ENCODE measurements around the gene TMEM120B.
"Not testable (repeated sequence)": the region's sequence is repeated elsewhere in the genome, so short reads cannot be mapped to it uniquely, and the experiment has no call there.

TMEM120B gene

DNA sequence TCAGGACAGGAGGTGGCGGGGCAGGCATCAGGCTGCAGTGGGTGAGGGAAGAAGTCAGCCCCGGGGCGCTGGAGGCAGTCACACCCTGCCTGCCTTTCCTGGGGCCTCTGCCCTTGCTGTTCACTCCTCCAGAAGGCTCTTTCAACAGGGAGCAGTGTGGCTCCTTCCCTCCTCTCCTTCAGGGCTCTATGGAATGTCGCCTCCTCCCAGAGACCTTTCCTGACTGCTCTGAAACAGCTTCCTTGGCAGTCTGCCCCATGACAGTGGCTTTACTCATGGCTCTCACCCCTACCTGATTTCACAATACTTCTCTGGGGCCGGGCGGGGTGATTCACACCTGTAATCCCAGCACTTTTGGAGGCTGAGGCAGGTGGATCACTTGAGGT, 73.9 kb downstream of the TMEM120B start:
- Mint-ChIP-seq H3K4me1 (peaks cover 90% of the 10 kb centered on the region), H3K27me3 (no peaks in the 10 kb centered on the region), H3K9me3 (no peaks in the 10 kb centered on the region), H3K36me3 (ENCODE audit: insufficient read depth) (peaks cover 58% of the 10 kb centered on the region), H3K27ac (ENCODE audit: low read depth) (peak overlapping the region; percentile 99), H3K4me3 (peak overlapping the region; percentile 91)
- ATAC-seq (replicated peaks; ENCODE audit: extremely low read depth, poor library complexity, severe bottlenecking) (peak; percentile 15), DNase-seq (ENCODE audit: low spot score in 2 of 2) (peak in 1 of 2 donors; percentile 58)

DNA sequence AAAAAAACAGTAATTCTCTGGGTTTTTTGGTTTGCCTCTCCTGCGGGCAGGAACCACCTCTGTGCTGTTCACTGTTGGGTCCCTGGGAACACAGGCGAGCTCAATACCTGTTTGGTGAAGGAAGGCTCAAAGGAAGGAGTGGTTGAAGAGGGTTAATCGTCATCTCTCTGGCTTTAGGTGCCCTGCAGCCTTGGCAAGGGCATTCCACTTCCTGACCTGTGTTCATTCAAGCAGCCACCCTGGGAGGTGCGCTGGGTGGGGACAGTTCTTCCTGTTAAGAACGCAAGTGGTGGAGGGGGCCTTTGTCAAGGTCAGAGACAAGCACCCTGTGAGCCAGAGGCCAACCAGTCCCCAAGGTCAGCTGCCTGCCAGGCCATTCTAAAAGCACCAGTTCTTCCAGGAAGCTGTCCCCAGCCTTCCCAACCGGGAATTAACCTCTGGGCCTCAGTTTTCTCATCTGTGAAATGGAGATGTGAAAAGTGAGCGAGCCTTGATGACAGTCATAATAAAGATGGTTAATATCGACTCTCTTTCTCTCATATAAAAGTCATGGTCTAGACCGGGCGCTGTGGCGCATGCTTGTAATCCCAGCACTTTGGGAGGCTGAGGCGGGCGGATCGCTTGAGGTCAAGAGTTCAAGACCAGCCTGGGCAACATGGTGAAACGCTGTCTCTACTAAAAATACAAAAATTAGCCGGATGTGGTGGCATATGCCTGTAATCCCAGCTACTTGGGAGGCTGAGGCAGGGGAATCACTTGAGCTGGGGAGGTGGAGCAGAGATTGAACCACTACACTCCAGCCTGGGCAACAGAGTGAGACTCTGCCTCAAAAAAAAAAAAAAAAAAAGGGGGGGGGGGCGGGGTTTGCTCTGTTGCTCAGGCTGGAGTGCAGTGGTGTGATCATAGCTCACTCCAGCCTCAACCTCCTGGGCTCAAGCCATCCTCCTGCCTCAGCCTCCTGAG, 74.8 kb downstream of the TMEM120B start:
- ATAC-seq (replicated peaks; ENCODE audit: extremely low read depth, poor library complexity, severe bottlenecking) (peak; percentile 6), DNase-seq (ENCODE audit: low spot score in 2 of 2) (peak in 1 of 2 donors; percentile 49)
- no peaks in the 10 kb centered on the region for H3K27me3 Mint-ChIP-seq
- no peaks in the 10 kb centered on the region for H3K9me3 Mint-ChIP-seq
- peaks cover 59% of the 10 kb centered on the region for H3K36me3 Mint-ChIP-seq (ENCODE audit: insufficient read depth)
- H3K4me1 Mint-ChIP-seq = peaks cover 89% of the 10 kb centered on the region
- H3K27ac Mint-ChIP-seq (ENCODE audit: low read depth) = peak overlapping the region; percentile 99
- peak overlapping the region; percentile 91 for H3K4me3 Mint-ChIP-seq

DNA sequence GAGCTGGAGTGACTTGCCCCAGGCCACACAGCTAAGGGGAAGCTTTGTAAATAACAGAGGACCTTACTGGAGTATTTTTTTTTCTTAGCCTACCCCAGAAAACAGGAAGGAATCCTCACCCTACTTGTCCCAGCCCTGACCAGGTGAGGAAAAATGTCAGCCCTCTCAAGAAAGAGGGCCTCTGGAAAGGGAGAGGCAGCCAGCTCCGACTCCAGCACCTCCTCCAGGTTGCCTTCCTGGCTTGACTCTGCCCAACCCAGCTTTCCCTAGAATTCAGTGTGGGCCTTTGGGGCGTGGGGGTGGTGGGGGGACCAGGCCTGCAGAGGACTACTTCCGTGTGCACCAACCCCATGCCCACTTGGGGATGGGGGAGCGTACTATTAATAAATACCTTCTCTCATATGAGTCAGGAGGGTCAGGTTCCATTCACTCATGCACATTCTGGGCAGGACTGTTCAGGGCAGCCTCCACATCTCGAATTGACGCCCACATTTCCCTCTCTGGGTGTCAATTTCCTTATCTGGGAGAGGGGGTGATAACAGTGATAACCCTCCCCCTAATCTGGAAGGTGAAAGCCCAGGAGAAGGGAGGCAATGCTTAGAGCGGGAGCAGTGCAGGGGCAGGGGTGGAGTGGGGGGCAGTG, 75.7 kb downstream of the TMEM120B start:
- DNase-seq (ENCODE audit: low spot score in 2 of 2) = no peak
- H3K27me3 Mint-ChIP-seq = no peaks in the 10 kb centered on the region
- peaks cover 82% of the 10 kb centered on the region for H3K4me1 Mint-ChIP-seq
- ATAC-seq (replicated peaks; ENCODE audit: extremely low read depth, poor library complexity, severe bottlenecking) = no peak
- H3K9me3 Mint-ChIP-seq = no peaks in the 10 kb centered on the region
- peak overlapping the region; percentile 91 for H3K4me3 Mint-ChIP-seq
- H3K27ac Mint-ChIP-seq (ENCODE audit: low read depth) = peak overlapping the region; percentile 99
- H3K36me3 Mint-ChIP-seq (ENCODE audit: insufficient read depth) = peaks cover 56% of the 10 kb centered on the region

DNA sequence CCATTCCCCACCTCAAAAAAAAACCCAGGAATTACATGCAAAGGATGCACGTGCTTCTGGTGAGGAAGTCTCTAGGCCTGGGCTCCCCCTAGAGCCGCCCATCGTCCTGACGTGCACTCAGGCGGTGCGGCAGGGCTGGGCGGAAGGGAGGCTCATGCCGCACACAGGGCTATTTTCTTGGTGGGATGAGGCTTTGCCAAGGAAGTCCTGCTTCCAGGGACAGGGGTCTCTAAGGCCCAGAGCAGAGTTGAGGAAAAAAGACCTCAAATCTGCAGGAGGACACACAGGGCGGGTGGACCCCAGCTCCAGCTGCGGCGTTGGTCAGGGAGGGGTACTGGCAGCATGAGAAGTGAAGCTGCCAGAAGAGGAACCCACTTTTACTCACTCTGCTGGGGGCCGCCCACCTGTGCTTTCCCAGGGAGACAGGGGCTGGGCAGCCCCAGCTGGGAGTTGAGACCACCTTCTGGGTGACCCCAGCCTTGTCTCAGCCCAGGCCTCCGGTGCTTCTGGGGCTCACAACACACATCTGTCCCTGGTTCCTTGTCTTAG, 76.8 kb downstream of the TMEM120B start:
- no peaks in the 10 kb centered on the region for H3K27me3 Mint-ChIP-seq
- no peak for DNase-seq (ENCODE audit: low spot score in 2 of 2)
- ATAC-seq (replicated peaks; ENCODE audit: extremely low read depth, poor library complexity, severe bottlenecking) = peak; percentile 28
- peak overlapping the region; percentile 99 for H3K27ac Mint-ChIP-seq (ENCODE audit: low read depth)
- peak overlapping the region; percentile 91 for H3K4me3 Mint-ChIP-seq
- H3K9me3 Mint-ChIP-seq = no peaks in the 10 kb centered on the region
- H3K36me3 Mint-ChIP-seq (ENCODE audit: insufficient read depth) = peaks cover 56% of the 10 kb centered on the region
- peaks cover 79% of the 10 kb centered on the region for H3K4me1 Mint-ChIP-seq

DNA sequence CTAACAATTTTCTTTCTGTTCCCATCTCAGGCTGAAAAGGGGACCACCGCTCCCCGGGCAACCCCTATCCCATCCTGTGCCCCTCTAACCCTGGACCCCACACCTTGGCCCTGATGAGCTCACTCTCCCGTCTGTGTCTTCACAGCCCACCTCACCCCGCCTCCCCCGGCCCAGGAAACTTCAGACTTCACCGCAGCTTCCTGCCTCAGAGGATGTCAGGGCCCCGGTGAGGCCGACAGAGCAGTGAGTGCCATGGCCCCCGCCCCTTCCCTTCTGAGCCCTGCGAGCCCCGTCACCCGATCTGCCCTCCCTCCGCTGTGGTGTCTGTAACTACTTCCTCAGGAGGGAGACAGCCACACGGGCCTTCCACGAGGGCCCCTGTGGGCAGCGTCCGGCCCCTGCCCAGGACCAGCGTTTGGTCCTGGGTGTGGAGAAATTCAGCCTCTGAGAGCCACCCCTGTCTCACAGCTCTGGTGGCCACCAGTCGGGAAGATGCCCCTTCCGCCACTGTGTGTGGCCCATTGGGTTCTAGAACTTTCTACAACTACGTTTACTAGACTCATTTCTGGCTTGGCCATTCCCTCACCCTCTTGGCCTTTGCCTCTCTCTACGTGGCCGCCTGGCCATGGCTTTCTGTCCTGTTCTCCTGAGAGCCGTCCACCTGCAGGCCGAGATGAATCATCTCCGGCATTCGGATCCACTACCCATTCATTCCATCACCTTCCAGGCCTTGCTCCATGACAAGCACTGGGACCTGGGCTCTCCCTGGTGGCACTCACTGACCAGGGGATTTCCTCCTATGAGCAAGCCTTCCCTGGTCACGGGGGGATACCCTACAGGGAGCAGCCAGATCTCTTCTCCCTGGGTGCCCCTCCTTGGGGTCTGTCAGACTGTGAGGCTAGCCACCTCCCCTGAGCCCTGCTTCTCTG, 77.5 kb downstream of the TMEM120B start:
- H3K27me3 Mint-ChIP-seq = no peaks in the 10 kb centered on the region
- ATAC-seq (replicated peaks; ENCODE audit: extremely low read depth, poor library complexity, severe bottlenecking) (peak; percentile 63), DNase-seq (ENCODE audit: low spot score in 2 of 2) (peak; percentile 86 to 95)
- H3K4me1 Mint-ChIP-seq = peaks cover 80% of the 10 kb centered on the region
- H3K27ac Mint-ChIP-seq (ENCODE audit: low read depth) = peak overlapping the region; percentile 99
- no peaks in the 10 kb centered on the region for H3K9me3 Mint-ChIP-seq
- peak overlapping the region; percentile 91 for H3K4me3 Mint-ChIP-seq
- H3K36me3 Mint-ChIP-seq (ENCODE audit: insufficient read depth) = peaks cover 58% of the 10 kb centered on the region

DNA sequence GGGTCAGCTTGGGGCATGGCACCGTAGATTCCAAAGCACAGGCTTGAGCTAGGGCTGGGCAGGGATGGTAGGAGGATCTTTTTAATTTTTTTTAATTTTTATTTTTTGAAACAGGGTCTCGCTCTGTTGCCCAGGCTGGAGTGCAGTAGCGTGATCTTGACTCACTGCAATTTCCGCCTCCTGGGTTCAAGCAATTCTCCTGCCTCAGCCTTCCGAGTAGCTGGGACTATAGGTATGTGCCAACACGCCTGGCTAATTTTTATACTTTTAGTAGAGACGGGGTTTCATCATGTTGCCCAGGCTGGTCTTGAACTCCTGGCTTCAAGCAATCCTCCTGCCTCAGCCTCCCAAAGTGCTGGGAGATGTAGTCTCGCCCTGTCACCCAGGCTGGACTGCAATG, 78.2 kb downstream of the TMEM120B start:
- not testable (repeated sequence) for DNase-seq (ENCODE audit: low spot score in 2 of 2); H3K9me3 Mint-ChIP-seq; ATAC-seq (replicated peaks; ENCODE audit: extremely low read depth, poor library complexity, severe bottlenecking); H3K27me3 Mint-ChIP-seq
- H3K4me3 Mint-ChIP-seq = peak overlapping the region; percentile 91
- peak overlapping the region; percentile 99 for H3K27ac Mint-ChIP-seq (ENCODE audit: low read depth)
- peaks cover 63% of the 10 kb centered on the region for H3K36me3 Mint-ChIP-seq (ENCODE audit: insufficient read depth)
- H3K4me1 Mint-ChIP-seq = peaks cover 83% of the 10 kb centered on the region

DNA sequence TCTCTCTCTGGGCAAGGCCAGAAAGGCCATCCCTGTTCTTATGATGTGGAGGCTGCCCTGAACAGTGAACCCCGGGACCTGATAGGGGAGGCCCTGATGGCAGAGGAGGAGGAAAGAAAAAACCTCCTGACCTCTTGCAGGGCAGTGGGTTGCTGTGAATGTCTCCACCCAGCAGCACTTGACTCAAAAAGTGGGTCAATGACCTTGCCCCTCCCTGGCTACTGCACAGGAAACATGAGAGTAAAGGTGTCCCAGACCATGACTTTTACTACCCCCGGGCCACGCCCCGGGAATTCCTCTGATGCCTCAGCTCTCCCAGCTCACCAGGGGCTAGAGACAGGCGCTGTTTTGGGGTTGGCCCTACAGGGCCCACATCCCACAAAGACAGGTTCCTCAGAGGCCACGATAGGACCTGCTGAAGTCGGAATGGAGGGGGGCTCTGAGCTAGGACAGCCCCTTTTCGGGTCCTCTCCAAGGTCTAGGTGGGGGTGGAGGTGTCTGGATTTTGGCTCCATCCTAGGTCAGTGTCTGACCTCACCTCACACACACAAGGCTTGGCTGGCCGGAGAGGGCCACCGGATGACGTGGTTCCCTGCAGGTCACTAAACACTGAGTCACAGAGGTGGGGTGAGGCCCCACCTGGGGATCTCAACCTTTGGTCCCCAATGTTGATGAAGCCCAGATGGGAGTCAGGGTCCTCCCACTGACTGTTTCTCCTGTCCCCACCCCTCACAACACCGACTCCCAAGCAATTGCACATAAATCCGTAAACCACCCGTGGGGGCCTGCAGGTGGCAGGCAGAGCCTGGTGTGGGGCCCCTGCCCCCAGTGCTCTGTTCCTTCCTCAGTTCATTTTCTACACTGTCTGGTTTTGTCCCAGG, 79.4 kb downstream of the TMEM120B start:
- peak overlapping the region; percentile 91 for H3K4me3 Mint-ChIP-seq
- DNase-seq (ENCODE audit: low spot score in 2 of 2) (no peak), ATAC-seq (replicated peaks; ENCODE audit: extremely low read depth, poor library complexity, severe bottlenecking) (no peak)
- peaks cover 61% of the 10 kb centered on the region for H3K36me3 Mint-ChIP-seq (ENCODE audit: insufficient read depth)
- peaks cover 72% of the 10 kb centered on the region for H3K4me1 Mint-ChIP-seq
- H3K27me3 Mint-ChIP-seq = no peaks in the 10 kb centered on the region
- no peaks in the 10 kb centered on the region for H3K9me3 Mint-ChIP-seq
- H3K27ac Mint-ChIP-seq (ENCODE audit: low read depth) = peak overlapping the region; percentile 99

DNA sequence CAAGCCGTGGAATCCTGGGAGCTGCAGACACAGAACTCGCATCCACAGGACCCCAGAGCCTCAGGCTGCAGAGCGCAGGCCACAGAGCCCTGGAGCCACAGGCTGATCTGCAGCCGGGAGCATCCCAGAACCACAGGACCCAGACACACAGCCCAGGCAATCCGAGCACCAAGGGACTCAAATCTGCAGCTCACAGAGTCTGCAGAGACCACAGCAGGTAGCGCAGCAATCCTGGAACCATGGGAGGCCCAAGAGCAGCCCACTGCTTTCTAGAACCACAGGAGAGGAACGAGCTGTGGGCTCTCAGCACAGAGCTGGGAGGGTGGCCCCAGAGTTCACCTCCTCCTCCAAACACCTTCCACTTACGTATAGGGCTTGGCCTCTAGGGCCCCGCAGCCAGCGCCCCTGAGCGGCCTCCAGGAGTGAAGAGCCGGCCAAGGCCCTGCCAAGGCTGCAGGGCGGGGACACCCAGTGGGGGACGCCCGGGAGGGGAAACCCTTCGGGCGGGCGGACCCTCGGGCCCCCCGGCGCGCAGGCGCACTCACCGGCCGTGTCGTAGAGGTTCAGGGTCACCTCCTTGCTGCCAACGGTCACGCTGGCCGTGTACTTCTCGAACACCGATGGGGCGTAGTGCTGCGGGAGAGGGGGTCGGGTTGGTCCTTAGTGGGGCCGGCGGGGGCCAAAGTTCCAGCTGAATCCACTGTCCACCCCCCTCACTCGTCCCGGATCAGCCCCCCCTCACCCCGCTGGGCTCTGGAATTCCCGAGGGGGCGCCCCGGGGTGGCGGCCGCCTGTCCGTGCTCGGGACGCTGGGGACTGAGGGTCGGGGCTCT, 80.3 kb downstream of the TMEM120B start:
- Mint-ChIP-seq H3K36me3 (ENCODE audit: insufficient read depth) (peaks cover 56% of the 10 kb centered on the region), H3K4me1 (peaks cover 68% of the 10 kb centered on the region), H3K4me3 (peak overlapping the region; percentile 91), H3K9me3 (no peaks in the 10 kb centered on the region), H3K27ac (ENCODE audit: low read depth) (peak overlapping the region; percentile 99), H3K27me3 (no peaks in the 10 kb centered on the region)
- DNase-seq (ENCODE audit: low spot score in 2 of 2) (peak; percentile 54 to 55), ATAC-seq (replicated peaks; ENCODE audit: extremely low read depth, poor library complexity, severe bottlenecking) (peak; percentile 11)

DNA sequence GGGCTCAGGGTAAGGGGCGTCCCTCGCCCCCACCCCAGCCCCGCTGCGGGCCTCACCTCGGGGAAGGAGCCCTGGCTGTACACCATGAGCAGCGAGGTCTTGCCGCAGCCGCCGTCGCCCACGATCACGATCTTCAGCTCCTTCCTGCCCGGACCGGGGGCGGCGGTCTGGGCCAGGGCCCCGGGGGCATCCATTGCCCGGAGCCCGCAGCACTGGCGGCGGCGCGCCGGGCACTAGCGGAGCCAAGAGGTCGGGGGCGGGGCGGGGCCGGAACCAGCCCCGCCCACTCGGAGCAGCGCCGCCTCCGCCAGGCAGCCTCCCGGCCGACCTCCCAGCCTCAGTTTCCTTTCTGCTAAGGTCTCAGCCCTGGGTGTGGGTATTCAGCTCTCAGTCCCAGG, 80.9 kb downstream of the TMEM120B start, which contains the start of gene RHOF:
Gene RHOF (minus strand): TSS at position 249 of the 398 bp plus-strand sequence. CDS start 55 bp downstream, at position 194.
- Mint-ChIP-seq H3K27me3 (no peaks in the 10 kb centered on the region), H3K9me3 (no peaks in the 10 kb centered on the region), H3K27ac (ENCODE audit: low read depth) (peak within 1 kb of the TSS; percentile 99), H3K4me3 (peak within 1 kb of the TSS; percentile 91), H3K4me1 (peaks cover 66% of the 10 kb centered on the region), H3K36me3 (ENCODE audit: insufficient read depth) (peaks cover 58% of the 10 kb centered on the region)
- ATAC-seq (replicated peaks; ENCODE audit: extremely low read depth, poor library complexity, severe bottlenecking) (peak; percentile 8), DNase-seq (ENCODE audit: low spot score in 2 of 2) (no peak)

DNA sequence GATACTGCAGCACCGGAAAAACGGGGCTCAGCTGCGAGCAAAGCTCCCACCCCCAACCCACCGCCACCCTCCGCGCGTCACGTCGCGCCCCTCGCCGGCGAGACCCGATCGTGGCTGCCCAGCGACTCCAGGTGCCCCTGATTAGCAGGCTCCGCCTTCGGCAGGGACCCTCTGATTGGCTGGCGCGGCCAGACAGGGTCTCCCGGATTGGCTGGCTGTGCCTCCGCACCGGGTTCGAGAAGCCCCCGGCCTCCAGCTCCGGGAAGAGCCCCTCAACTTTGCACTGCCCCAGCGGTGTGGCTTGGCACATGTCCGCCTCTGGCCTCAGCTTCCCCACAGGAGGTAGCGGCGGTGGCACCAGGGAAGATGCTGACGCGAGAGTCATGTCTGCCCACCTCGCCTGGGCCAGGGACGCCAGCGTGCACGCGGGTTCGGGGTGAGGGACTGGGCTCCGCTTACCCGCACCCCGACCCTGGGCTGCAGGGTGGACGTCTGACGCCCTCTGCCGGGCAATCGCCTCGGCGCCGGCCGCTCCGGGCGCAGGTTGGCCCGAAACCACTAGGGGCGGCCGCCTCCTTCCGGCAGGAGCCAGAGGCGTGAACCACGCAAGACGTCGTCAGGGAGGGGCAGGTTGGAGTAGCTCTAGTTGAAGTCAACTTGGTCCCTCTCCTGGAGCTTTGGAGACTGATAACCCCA, 81.4 kb downstream of the TMEM120B start:
- DNase-seq (ENCODE audit: low spot score in 2 of 2) (peak; percentile 97), ATAC-seq (replicated peaks; ENCODE audit: extremely low read depth, poor library complexity, severe bottlenecking) (peak; percentile 61)
- Mint-ChIP-seq H3K4me3 (peak overlapping the region; percentile 91), H3K9me3 (no peaks in the 10 kb centered on the region), H3K36me3 (ENCODE audit: insufficient read depth) (peaks cover 60% of the 10 kb centered on the region), H3K4me1 (peaks cover 67% of the 10 kb centered on the region), H3K27ac (ENCODE audit: low read depth) (peak overlapping the region; percentile 91), H3K27me3 (no peaks in the 10 kb centered on the region)

All from central memory CD8-positive, alpha-beta T cell (primary cell).